ENCODE measurements around the gene CAPN8.

The CAPN8 gene

GRCh38 chr1:223695014-223695548, 29.6 kb upstream of the CAPN8 start:
- TF ChIP-seq CTCF (IDR thresholded peaks at IDR 0.05; ENCODE audit: insufficient read depth, low read length, poor library complexity, severe bottlenecking): no peak
- DNase-seq (ENCODE audit: extremely low read depth, insufficient read length): no peak
- no peak overlapping the region for H3K4me3 ChIP-seq (replicated peaks; ENCODE audit: low read depth, low read length)

DNA sequence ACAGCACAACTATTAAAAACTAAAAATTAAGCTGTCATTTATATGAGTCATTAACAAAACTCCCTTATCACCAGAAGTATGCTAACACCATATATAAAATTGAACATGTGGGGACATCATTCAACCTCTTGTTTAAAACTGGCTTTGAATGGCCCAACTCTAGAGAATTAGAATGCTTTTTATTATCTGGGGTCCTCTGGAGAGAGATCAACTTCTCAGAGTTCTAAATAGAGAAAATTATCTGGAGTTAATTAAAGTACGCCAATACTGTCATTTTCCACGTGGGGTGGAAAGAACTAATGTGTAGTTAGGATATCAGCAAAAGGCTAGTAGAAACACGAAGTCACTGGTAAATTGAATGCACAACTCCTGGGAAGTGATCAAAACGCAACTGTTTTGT, 25.6 kb upstream of the CAPN8 start:
- no peak overlapping the region for H3K4me3 ChIP-seq (replicated peaks; ENCODE audit: low read depth, low read length)
- DNase-seq (ENCODE audit: extremely low read depth, insufficient read length): no peak
- no peaks in the 10 kb centered on the region for H3K27me3 ChIP-seq (replicated peaks; ENCODE audit: control insufficient read depth, insufficient read depth, low read length)
- H3K36me3 ChIP-seq (ENCODE audit: control insufficient read depth, insufficient read depth, low read length): no peaks in the 10 kb centered on the region
- TF ChIP-seq CTCF (IDR thresholded peaks at IDR 0.05; ENCODE audit: insufficient read depth, low read length, poor library complexity, severe bottlenecking): no peak

More at GRCh38 chr1:223695014-223695548, 29.6 kb upstream of the CAPN8 start:
- Histone ChIP-seq H3K36me3 (ENCODE audit: control insufficient read depth, insufficient read depth, low read length) (no peaks in the 10 kb centered on the region), H3K27me3 (replicated peaks; ENCODE audit: control insufficient read depth, insufficient read depth, low read length) (no peaks in the 10 kb centered on the region)

DNA sequence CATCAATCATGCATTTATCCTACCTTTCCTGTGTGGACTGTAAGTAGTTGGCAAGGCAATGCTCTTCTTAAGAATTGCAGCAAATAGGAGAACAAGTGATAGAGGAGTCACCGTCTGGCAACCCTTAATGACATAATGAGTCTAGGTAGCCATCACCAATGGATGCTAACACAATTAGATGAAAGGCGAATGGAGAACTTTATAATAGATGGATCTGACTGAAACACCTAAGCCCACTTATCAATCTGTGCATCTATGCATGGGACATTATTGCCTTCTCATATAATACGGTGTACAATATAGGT, 18.9 kb upstream of the CAPN8 start:
- Histone ChIP-seq H3K27me3 (replicated peaks; ENCODE audit: control insufficient read depth, insufficient read depth, low read length) (no peaks in the 10 kb centered on the region; the same call in 1 of the 2 replicates), H3K4me3 (replicated peaks; ENCODE audit: low read depth, low read length) (no peak overlapping the region), H3K36me3 (ENCODE audit: control insufficient read depth, insufficient read depth, low read length) (no peaks in the 10 kb centered on the region)
- DNase-seq (ENCODE audit: extremely low read depth, insufficient read length): no peak
- TF ChIP-seq CTCF (IDR thresholded peaks at IDR 0.05; ENCODE audit: insufficient read depth, low read length, poor library complexity, severe bottlenecking): no peak

GRCh38 chr1:223683586-223684487, 18.3 kb upstream of the CAPN8 start:
- TF ChIP-seq CTCF (IDR thresholded peaks at IDR 0.05; ENCODE audit: insufficient read depth, low read length, poor library complexity, severe bottlenecking): peak; percentile 61
- Histone ChIP-seq H3K4me3 (replicated peaks; ENCODE audit: low read depth, low read length) (no peak overlapping the region), H3K36me3 (ENCODE audit: control insufficient read depth, insufficient read depth, low read length) (no peaks in the 10 kb centered on the region), H3K27me3 (replicated peaks; ENCODE audit: control insufficient read depth, insufficient read depth, low read length) (no peaks in the 10 kb centered on the region; the same call in 1 of the 2 replicates)
- DNase-seq (ENCODE audit: extremely low read depth, insufficient read length): no peak

DNA sequence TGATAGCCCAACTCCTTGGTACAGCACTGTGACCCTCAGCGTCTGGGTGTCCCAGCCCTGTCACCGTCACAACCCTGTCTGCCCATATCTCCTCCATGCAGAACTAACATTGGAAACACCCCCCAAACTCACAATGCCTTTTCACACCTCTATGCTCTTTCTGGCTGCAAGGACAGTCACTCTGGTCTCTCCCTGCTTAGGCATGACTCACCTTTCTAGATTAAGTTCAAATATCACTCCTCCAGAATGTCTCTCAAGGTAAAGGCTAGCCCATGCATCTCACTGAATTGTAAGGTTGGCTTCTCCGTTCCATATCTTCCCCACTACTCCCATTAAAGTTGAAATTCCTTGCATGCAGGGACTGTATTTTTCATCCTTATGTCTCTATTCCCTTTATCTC, 17.0 kb upstream of the CAPN8 start:
- no peaks in the 10 kb centered on the region for H3K36me3 ChIP-seq (ENCODE audit: control insufficient read depth, insufficient read depth, low read length)
- no peaks in the 10 kb centered on the region; the same call in 1 of the 2 replicates for H3K27me3 ChIP-seq (replicated peaks; ENCODE audit: control insufficient read depth, insufficient read depth, low read length)
- TF ChIP-seq CTCF (IDR thresholded peaks at IDR 0.05; ENCODE audit: insufficient read depth, low read length, poor library complexity, severe bottlenecking): no peak
- H3K4me3 ChIP-seq (replicated peaks; ENCODE audit: low read depth, low read length): no peak overlapping the region
- DNase-seq (ENCODE audit: extremely low read depth, insufficient read length): no peak

Data from GM06990 (cell line).